Esophagus squamous epithelium (tissue), 4 donors: Measurements from ENCODE around the gene RBMS3.

Source experiments
- POLR2A ChIP-seq, 4 donors: fragments of 450-650 bp; IDR thresholded peaks; one replicate each; pipeline ENCODE4 v1.6.1; 2017; ENCODE audit warnings: antibody characterized with exemption in 4 of 4, mild to moderate bottlenecking in 4 of 4, moderate library complexity in 3 of 4
- TF ChIP-seq, protein P1 (sequence below), 6 experiments: fragments of 450-650 bp in 4 of 6; fragments of 200-600 bp in 2 of 6; sonication (generic) in 2 of 6; IDR thresholded peaks; one replicate each; pipeline ENCODE4 v1.5.1; 2016 to 2019; ENCODE audit warnings: antibody characterized with exemption in 6 of 6, mild to moderate bottlenecking in 4 of 6, moderate library complexity in 4 of 6

DNA sequence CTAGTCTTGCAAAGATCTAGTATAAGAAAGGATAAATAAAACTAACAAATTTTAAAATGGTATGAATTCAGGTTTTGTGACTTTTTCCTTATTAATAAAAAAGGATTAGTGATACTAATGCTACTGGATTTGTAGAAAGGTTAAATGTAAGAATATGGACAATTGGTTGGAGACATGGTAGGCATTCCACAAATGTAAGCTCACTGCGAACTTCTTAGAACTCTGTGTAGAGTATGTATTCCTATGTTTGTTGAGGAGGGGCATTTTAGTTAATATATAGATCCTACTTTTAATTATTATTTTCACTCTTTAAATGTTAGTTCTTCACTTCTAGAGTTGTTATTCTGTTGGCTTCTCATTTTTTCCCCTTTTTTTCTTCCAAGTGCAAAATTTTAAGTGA, 414.3 kb downstream of the RBMS3 start:
- TF ChIP-seq, protein P1, sequence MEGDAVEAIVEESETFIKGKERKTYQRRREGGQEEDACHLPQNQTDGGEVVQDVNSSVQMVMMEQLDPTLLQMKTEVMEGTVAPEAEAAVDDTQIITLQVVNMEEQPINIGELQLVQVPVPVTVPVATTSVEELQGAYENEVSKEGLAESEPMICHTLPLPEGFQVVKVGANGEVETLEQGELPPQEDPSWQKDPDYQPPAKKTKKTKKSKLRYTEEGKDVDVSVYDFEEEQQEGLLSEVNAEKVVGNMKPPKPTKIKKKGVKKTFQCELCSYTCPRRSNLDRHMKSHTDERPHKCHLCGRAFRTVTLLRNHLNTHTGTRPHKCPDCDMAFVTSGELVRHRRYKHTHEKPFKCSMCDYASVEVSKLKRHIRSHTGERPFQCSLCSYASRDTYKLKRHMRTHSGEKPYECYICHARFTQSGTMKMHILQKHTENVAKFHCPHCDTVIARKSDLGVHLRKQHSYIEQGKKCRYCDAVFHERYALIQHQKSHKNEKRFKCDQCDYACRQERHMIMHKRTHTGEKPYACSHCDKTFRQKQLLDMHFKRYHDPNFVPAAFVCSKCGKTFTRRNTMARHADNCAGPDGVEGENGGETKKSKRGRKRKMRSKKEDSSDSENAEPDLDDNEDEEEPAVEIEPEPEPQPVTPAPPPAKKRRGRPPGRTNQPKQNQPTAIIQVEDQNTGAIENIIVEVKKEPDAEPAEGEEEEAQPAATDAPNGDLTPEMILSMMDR (IDR thresholded peaks at IDR 0.05), result no peak
- TF ChIP-seq POLR2A (IDR thresholded peaks at IDR 0.05), result no peak
